ENCODE measurements around the gene WDR59.

DNA sequence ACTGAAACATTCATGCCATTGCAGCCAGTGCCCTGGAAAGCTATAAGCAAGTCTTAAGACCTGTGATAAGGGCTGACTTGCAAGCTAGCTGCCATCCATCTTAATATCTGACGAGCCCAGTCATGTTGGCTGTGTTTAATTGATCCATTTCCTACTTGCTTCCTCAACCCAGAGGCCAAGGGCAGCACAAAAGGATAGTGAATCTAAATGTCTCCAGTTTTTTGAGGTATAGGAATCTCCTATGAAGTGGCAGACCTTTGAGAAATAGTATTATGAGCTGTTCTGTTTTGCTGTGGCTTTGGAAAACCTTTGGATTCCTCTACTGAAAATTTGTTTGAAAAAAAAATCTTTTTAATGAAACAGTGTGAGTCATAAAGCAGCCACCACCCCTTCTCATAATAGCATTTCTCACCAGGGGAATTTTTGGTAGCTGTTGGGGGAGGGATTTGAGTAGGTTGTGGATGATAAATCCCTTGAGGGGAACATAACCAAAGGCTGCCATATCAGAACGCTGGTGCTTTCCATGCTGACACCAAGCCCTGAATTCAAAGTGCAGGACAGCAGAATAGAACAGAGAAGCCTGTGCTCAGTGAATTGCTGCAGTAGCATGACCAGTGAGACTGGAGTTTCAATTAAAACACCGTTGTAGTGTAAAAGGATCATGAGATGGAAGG lies 26.8 kb upstream of the WDR59 start:
- no peak for TF ChIP-seq POLR2A (IDR thresholded peaks at IDR 0.05)
- peak in 1 of 3 donors; percentile 14 for TF ChIP-seq POLR2AphosphoS5 (IDR thresholded peaks at IDR 0.05)

Data from transverse colon (tissue), 3 donors.